Prostate gland (tissue), 2 donors: ENCODE measurements around the gene RAVER2.

Experiments used
- POLR2A ChIP-seq: fragments of 450-650 bp; IDR thresholded peaks from one replicate; pipeline ENCODE4 v1.6.1; 2016; ENCODE audit warnings: antibody characterized with exemption, mild to moderate bottlenecking
- TF ChIP-seq, protein P1 (sequence below), 4 experiments: fragments of 200-600 bp in 2 of 4; fragments of 450-650 bp in 2 of 4; sonication (generic) in 2 of 4; IDR thresholded peaks; 1 replicate in 3 of 4; 2 replicates in 1 of 4; pipeline ENCODE4 v1.5.1; 2016 to 2019; ENCODE audit warnings: antibody characterized with exemption in 4 of 4, mild to moderate bottlenecking in 2 of 4, moderate library complexity in 2 of 4

DNA sequence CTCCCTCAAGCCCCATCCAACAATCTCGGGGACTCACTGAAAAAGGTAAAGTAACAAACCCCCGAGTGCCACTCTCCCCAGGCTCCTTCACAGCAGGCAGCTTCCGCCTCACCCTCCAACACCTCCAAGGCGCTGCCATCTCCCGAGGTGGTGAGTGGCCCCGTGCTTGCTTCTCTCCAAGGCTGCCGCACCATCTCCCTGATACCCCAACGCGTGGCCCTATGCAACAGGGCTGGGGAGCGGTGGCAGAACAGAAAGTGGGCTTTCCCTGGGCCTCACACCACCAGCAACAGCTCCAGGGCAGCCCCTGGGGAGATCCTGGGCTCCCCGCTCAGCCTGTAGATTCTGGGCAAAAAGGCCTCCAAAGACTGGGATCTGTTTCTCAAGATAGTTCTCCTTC is 105.1 kb downstream of the RAVER2 start:
- no peak for TF ChIP-seq POLR2A
- TF ChIP-seq, protein P1, sequence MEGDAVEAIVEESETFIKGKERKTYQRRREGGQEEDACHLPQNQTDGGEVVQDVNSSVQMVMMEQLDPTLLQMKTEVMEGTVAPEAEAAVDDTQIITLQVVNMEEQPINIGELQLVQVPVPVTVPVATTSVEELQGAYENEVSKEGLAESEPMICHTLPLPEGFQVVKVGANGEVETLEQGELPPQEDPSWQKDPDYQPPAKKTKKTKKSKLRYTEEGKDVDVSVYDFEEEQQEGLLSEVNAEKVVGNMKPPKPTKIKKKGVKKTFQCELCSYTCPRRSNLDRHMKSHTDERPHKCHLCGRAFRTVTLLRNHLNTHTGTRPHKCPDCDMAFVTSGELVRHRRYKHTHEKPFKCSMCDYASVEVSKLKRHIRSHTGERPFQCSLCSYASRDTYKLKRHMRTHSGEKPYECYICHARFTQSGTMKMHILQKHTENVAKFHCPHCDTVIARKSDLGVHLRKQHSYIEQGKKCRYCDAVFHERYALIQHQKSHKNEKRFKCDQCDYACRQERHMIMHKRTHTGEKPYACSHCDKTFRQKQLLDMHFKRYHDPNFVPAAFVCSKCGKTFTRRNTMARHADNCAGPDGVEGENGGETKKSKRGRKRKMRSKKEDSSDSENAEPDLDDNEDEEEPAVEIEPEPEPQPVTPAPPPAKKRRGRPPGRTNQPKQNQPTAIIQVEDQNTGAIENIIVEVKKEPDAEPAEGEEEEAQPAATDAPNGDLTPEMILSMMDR (IDR thresholded peaks at IDR 0.05), result no peak
